ENCODE measurements around the gene TMEM52B.

DNA sequence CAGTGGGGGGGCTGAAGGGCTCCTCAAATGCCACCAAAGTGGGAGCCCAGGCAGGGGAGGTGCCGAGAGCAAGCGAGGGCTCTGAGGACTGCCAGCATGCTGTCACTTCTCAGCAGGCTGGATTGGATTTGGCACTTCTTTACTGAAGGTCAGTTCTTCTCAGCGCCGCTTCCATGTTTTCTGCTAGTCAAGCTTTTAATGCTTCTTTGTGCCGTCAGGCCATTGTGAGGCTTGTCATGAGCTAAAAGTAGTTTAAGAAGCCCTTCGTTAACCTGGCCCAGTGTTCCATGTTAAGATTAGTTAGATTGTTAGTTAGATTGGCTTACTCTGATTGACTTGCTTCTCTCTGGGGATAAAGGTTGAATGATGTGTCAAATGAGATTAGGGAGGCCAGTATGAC, 47.3 kb downstream of the TMEM52B start:
- TF ChIP-seq, protein P1, sequence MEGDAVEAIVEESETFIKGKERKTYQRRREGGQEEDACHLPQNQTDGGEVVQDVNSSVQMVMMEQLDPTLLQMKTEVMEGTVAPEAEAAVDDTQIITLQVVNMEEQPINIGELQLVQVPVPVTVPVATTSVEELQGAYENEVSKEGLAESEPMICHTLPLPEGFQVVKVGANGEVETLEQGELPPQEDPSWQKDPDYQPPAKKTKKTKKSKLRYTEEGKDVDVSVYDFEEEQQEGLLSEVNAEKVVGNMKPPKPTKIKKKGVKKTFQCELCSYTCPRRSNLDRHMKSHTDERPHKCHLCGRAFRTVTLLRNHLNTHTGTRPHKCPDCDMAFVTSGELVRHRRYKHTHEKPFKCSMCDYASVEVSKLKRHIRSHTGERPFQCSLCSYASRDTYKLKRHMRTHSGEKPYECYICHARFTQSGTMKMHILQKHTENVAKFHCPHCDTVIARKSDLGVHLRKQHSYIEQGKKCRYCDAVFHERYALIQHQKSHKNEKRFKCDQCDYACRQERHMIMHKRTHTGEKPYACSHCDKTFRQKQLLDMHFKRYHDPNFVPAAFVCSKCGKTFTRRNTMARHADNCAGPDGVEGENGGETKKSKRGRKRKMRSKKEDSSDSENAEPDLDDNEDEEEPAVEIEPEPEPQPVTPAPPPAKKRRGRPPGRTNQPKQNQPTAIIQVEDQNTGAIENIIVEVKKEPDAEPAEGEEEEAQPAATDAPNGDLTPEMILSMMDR (IDR thresholded peaks at IDR 0.05; ENCODE audit: borderline replicate concordance, extremely low read depth, low read length, poor library complexity, severe bottlenecking), result no peak
- TF ChIP-seq EZH2 (IDR thresholded peaks at IDR 0.05; ENCODE audit: borderline replicate concordance, low read depth, low read length, severe bottlenecking), result no peak

All from DND-41 (cell line).